ENCODE results near the gene TRAPPC2L.

GRCh38 chr16:88864099-88864498 is 7.2 kb downstream of the TRAPPC2L start:
- TF ChIP-seq EZH2 (IDR thresholded peaks at IDR 0.05; ENCODE audit: low read depth): no peak
- TF ChIP-seq, protein P1, sequence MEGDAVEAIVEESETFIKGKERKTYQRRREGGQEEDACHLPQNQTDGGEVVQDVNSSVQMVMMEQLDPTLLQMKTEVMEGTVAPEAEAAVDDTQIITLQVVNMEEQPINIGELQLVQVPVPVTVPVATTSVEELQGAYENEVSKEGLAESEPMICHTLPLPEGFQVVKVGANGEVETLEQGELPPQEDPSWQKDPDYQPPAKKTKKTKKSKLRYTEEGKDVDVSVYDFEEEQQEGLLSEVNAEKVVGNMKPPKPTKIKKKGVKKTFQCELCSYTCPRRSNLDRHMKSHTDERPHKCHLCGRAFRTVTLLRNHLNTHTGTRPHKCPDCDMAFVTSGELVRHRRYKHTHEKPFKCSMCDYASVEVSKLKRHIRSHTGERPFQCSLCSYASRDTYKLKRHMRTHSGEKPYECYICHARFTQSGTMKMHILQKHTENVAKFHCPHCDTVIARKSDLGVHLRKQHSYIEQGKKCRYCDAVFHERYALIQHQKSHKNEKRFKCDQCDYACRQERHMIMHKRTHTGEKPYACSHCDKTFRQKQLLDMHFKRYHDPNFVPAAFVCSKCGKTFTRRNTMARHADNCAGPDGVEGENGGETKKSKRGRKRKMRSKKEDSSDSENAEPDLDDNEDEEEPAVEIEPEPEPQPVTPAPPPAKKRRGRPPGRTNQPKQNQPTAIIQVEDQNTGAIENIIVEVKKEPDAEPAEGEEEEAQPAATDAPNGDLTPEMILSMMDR (conservative IDR thresholded peaks at IDR 0.05): no peak
